WTC11 (cell line): ENCODE measurements around the gene VEZT. TPM values are rescaled to one million over a fixed set of nuclear protein-coding genes. Genes with fewer than 3 reads are reported as not detected.

ENCODE experiments used
- ATAC-seq: fragments of 200-7000 bp; cut with Tn5 transposase; 2 replicates; pipeline ENCODE4 v1.10.0; 2021; ENCODE audit warnings: mild to moderate bottlenecking, moderate library complexity
- CTCF ChIA-PET: fragments of 300-600 bp; sonication (Branson Sonifier 250); formaldehyde crosslinking; loops from one replicate; lab custom pipeline; 2021; ENCODE audit warnings: antibody characterized with exemption; lab: Charles Lee
- POLR2A ChIA-PET: fragments of 350-600 bp; sonication (Branson Sonifier 250); formaldehyde crosslinking; loops from one replicate; lab custom pipeline; 2021; ENCODE audit warnings: antibody characterized with exemption; lab: Charles Lee
- DNase-seq: peaks from one replicate; pipeline ENCODE4 v3.0.0; 2021; ENCODE audit warnings: low spot score
- H3K27ac Mint-ChIP-seq: 2 replicates; pipeline ENCODE4 v1.8.0; 2021; ENCODE audit warnings: mixed read lengths
- H3K27me3 Mint-ChIP-seq: 2 replicates; pipeline ENCODE4 v1.8.0; 2021; ENCODE audit warnings: low read depth, mild to moderate bottlenecking, moderate library complexity, mixed read lengths
- H3K36me3 Mint-ChIP-seq: 2 replicates; pipeline ENCODE4 v1.8.0; 2021; ENCODE audit warnings: mixed read lengths
- H3K4me1 Mint-ChIP-seq: 2 replicates; pipeline ENCODE4 v1.8.0; 2022; ENCODE audit warnings: mixed read lengths
- H3K4me3 Mint-ChIP-seq: 2 replicates; pipeline ENCODE4 v1.8.0; 2021; ENCODE audit warnings: mild to moderate bottlenecking, moderate library complexity, mixed read lengths
- H3K9me3 Mint-ChIP-seq: 2 replicates; pipeline ENCODE4 v1.8.0; 2021; ENCODE audit warnings: mixed read lengths
- ATF3 ChIP-seq: sonication (generic); formaldehyde crosslinking; conservative IDR thresholded peaks from 2 replicates; pipeline ENCODE4 v1.8.1; 2022; ENCODE audit warnings: mild to moderate bottlenecking, missing genetic modification reagents
- ATF6 ChIP-seq: sonication (generic); formaldehyde crosslinking; IDR thresholded peaks from 2 replicates; pipeline ENCODE4 v1.8.1; 2023; ENCODE audit warnings: mild to moderate bottlenecking, missing genetic modification reagents
- CTCF ChIP-seq: fragments of 200-600 bp; IDR thresholded peaks from 2 replicates; pipeline ENCODE4 v1.8.0; 2022; ENCODE audit warnings: antibody characterized with exemption
- FOXK1 ChIP-seq: sonication (generic); formaldehyde crosslinking; IDR thresholded peaks from 2 replicates; pipeline ENCODE4 v1.8.0; 2022; ENCODE audit warnings: mild to moderate bottlenecking, moderate library complexity, missing genetic modification reagents
- FOXP1 ChIP-seq: sonication (generic); formaldehyde crosslinking; IDR thresholded peaks from 2 replicates; pipeline ENCODE4 v1.8.0; 2022; ENCODE audit warnings: missing genetic modification reagents, mild to moderate bottlenecking, moderate library complexity, borderline replicate concordance
- FOXP4 ChIP-seq: sonication (generic); formaldehyde crosslinking; IDR thresholded peaks from 2 replicates; pipeline ENCODE4 v1.8.0; 2022; ENCODE audit warnings: mild to moderate bottlenecking, missing genetic modification reagents
- GRHL2 ChIP-seq: fragments of 250-450 bp; sonication (Bioruptor Pico); IDR thresholded peaks from 2 replicates; pipeline ENCODE4 v1.8.0; 2022; ENCODE audit warnings: mild to moderate bottlenecking, moderate library complexity; ENCODE audit not compliant: insufficient replicate concordance, severe bottlenecking
- JAZF1 ChIP-seq: fragments of 250-450 bp; sonication (Bioruptor Pico); IDR thresholded peaks from 2 replicates; pipeline ENCODE4 v1.9.0; 2021; ENCODE audit warnings: moderate library complexity, mild to moderate bottlenecking, inconsistent platforms
- JUN ChIP-seq: sonication (generic); formaldehyde crosslinking; IDR thresholded peaks from 2 replicates; pipeline ENCODE4 v1.8.0; 2023; ENCODE audit warnings: mild to moderate bottlenecking, missing genetic modification reagents
- MLX ChIP-seq: sonication (generic); formaldehyde crosslinking; IDR thresholded peaks from 2 replicates; pipeline ENCODE4 v1.8.1; 2023; ENCODE audit warnings: mild to moderate bottlenecking, missing genetic modification reagents, moderate library complexity
- NFATC4 ChIP-seq: fragments of 250-450 bp; sonication (Bioruptor Pico); IDR thresholded peaks from 2 replicates; pipeline ENCODE4 v1.9.0; 2021; ENCODE audit warnings: mild to moderate bottlenecking
- NR3C1 ChIP-seq: sonication (generic); formaldehyde crosslinking; conservative IDR thresholded peaks from 2 replicates; pipeline ENCODE4 v1.8.1; 2023; ENCODE audit warnings: low read depth, mild to moderate bottlenecking, missing genetic modification reagents
- ZNF317 ChIP-seq: sonication (generic); formaldehyde crosslinking; IDR thresholded peaks from 2 replicates; pipeline ENCODE4 v1.8.1; 2023; ENCODE audit warnings: low read depth, mild to moderate bottlenecking, moderate library complexity, missing genetic modification reagents, borderline replicate concordance
- ZNF512 ChIP-seq: sonication (generic); formaldehyde crosslinking; IDR thresholded peaks from 2 replicates; pipeline ENCODE4 v1.8.1; 2022; ENCODE audit warnings: missing genetic modification reagents, borderline replicate concordance
- total RNA-seq: library from RNA; stranded (reverse); gene quantifications from 3 replicates; pipeline ENCODE4 v1.2.3, GENCODE V29; 2021

Gene VEZT
- total RNA-seq, 1 experiment from 2014 or later, result 54.5 TPM

GRCh38 chr12:95271465-95271864 lies 53.9 kb downstream of the VEZT start:
- Mint-ChIP-seq H3K4me3 (no peak overlapping the region), H3K9me3 (no peaks in the 10 kb centered on the region), H3K27me3 (no peaks in the 10 kb centered on the region), H3K36me3 (peaks cover 23% of the 10 kb centered on the region), H3K4me1 (no peaks in the 10 kb centered on the region), H3K27ac (no peak overlapping the region)
- ChIA-PET POLR2A (no interaction called here), CTCF (no interaction called here)
- TF ChIP-seq JUN (CRISPR knock-in tag), result no peak
- TF ChIP-seq ZNF512, result no peak
- no peak for TF ChIP-seq NR3C1 (CRISPR knock-in tag)
- DNase-seq (no peak), ATAC-seq (no peak)

- POLR2A ChIA-PET, result no interaction called here
- ATAC-seq (no peak), DNase-seq (no peak)
- no peak overlapping the region for H3K4me3 Mint-ChIP-seq
- TF ChIP-seq FOXK1 (CRISPR knock-in tag), result no peak
- no peak for TF ChIP-seq ZNF317 (CRISPR knock-in tag)
- no peak for TF ChIP-seq FOXP1 (CRISPR knock-in tag)
- TF ChIP-seq ATF6 (CRISPR knock-in tag), result no peak
- TF ChIP-seq GRHL2 (CRISPR knock-in tag), result no peak
- TF ChIP-seq CTCF, result no peak
- TF ChIP-seq FOXP4, result no peak
- no peak for TF ChIP-seq ATF3 (CRISPR knock-in tag)
- no peak for TF ChIP-seq JAZF1 (CRISPR knock-in tag)
- no peak for TF ChIP-seq MLX (CRISPR knock-in tag)
- TF ChIP-seq NFATC4 (CRISPR knock-in tag), result no peak
- no peaks in the 10 kb centered on the region for H3K27me3 Mint-ChIP-seq
- H3K4me1 Mint-ChIP-seq, result peaks cover 5% of the 10 kb centered on the region; the same call in 1 of the 2 replicates
- CTCF ChIA-PET, result no interaction called here
- H3K27ac Mint-ChIP-seq, result no peak overlapping the region
- H3K36me3 Mint-ChIP-seq, result peaks cover 20% of the 10 kb centered on the region
- no peaks in the 10 kb centered on the region for H3K9me3 Mint-ChIP-seq
Observed at GRCh38 chr12:95277139-95277538, 59.5 kb downstream of the VEZT start.
